Activated CD8-positive, alpha-beta memory T cell treated with anti-CD3 and anti-CD28 coated beads, Interleukin-2, amount 50 U/mL, for 24 hours (primary cell): ENCODE measurements around the gene ARPP21.

ENCODE experiments used
- DNase-seq: peaks from one replicate; pipeline ENCODE4 v3.0.0-alpha.2; 2020; ENCODE audit errors: extremely low read depth

The ARPP21 gene

GRCh38 chr3:35675621-35676020, 36.3 kb downstream of the ARPP21 start:
- no peak for DNase-seq

- DNase-seq = no peak
These were observed 38.5 kb downstream of the ARPP21 start for GRCh38 chr3:35677797-35678196.

DNA sequence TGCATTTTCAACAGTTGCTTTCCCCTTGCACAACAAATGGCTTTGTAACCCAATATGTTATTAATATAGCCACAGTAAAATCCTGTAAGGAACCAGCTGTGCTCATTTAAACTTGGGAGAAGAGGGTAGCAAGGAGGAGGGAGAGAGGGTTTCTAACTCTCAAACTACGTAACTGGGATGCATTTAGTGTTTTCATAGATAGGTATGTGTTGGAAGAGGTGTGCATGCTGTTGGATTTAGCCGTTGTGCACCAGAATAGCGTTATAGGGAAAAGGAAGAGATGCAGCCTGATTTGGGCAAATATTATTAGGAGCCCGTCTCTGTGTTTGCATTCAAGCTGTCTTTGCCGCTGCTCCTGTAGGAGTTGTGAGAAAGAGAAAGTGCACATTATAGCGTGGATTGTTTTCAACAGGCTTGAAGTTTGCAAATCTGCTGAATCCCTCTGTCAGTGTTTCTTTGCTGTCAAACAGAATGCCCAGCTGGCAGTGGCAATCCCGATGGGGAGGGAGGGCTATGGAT, 39.4 kb downstream of the ARPP21 start:
- no peak for DNase-seq

- no peak for DNase-seq
These were observed 40.2 kb downstream of the ARPP21 start for GRCh38 chr3:35679409-35680080.

DNA sequence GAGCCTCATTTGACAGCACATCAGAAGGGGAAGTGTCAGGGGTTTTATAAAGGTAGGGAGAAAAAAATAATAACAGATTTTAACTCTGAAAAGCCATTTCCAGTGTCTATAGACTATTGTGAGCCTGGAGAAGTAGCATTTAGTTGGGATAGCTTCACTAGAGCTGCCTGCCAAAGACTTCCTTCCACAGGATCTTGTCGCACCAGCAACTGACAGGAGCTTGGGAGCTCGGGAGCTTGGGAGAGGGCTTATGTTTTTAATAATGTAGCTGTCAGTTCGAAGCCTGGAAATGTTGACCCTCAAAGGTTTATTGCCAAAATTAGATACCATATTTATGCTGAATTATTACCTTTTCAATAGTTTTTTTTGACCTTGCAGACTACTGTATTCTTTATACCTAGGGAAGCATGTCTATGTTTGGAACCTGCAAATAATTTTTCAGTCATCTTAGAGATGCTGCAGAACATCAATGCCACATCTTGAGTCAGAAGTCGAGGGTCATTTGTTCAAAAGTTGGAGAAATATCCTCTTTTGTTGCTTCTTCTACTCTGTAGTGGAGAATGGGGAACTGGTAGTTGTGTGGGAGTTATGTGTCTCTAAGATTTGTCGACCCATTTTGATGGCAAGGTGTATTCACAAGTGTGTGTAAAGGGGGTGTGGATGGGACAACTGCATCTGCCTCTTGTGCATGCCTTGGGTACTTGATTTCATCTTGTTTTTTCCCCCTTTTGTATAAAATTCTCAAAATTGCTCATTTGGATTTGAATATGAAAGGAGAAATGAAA, 41.7 kb downstream of the ARPP21 start:
- DNase-seq = no peak

GRCh38 chr3:35685153-35685552, 45.8 kb downstream of the ARPP21 start:
- DNase-seq = no peak

DNA sequence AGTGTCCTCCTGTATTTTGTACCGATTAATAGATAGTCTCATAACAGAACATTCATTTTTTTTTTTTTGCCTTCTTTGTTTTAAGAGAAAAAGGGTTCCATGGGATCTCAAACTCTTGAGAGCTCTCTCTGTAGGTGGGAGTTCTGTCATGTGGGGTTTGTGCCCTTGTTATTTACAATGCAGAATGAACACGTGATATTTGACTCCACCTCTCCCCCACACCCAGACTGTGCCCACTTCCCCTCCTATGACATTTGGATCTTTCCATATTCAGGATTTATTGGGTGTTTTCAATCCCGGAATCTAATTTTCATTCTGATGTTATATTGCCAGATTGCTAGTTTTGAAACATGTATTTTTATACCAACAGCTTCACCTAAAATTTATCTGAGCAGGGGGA, 49.5 kb downstream of the ARPP21 start:
- DNase-seq = no peak

GRCh38 chr3:35690271-35690670, 50.9 kb downstream of the ARPP21 start:
- no peak for DNase-seq

DNA sequence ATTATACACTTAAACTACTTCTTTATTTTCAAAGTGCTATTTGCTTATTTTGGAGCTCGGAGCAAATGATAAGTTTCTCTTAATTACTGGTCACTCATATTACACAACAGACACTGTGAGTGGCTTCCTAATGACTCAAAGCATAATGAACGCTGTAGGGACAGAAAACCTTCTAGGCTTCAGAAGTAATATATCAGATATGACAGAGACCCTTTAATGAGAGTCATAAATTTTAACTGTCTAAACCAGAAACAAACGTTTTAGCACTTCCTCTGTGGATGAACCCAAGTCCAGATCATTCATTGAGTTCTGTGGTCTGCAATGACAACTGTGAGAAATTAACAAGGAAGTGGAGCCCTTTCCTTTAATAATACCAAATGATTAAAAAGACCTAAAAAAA, 66.6 kb downstream of the ARPP21 start:
- DNase-seq = no peak

DNA sequence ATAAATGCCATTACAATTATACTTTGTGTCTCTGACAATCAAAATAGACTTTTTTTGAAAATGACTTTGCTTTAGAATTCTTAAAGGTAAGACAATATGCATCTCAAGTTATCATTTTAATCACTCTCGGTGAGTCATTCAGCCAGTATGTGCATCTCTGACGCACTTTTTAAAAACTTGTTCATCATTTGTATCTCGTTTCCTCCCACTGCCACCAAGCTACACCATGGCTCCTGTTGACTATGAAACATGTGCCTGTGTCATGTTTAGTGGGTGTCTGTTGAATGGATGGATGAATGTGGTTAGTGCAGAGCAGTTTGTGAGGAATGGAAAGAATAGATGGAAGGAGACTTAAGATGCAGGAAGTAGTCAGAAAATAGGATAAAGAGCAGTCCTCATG, 68.6 kb downstream of the ARPP21 start:
- DNase-seq = no peak

DNA sequence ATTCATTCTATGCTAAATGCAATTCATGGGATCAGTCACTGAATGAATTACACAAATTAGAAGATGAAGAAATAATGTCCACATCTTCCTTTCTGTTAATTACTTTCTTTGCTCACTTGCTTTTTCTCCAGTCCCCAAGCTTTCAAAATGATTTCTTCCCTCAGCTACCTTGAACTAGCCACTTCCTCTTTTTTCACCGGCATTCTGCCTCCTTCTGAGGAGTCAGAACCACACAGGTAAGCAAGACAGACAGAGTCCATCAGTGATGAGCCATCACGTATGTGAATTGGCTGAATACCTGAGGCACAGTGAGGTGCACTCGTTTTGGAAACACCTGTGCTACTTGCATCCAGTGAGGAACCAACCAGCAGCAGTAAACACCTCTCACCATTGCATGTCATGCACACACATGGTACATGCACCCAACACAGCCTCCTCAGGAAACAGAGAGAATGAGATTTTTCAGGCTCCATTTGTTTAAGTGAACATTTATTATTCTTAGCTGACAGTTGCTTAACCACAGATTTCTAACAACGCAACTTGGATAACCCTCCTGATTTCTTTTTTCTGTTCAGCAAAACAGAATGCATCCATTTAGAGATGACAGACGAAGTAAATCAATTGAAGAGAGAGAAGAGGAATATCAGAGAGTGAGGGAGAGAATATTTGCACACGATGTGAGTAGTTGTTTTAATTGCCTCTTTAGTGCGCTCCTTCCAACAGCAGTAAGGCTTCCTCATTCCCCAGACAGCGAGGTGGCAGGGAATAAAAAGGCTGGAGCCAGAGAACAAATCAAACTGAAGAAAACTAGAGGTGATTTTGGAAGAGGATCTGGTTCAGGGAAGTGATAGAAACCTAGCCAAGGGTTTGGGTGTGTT, 69.3 kb downstream of the ARPP21 start:
- DNase-seq = no peak

GRCh38 chr3:35709691-35710090, 70.4 kb downstream of the ARPP21 start:
- no peak for DNase-seq

- DNase-seq = no peak
These were observed 71.2 kb downstream of the ARPP21 start for GRCh38 chr3:35710554-35710953.

- DNase-seq = no peak
These were observed 79.6 kb downstream of the ARPP21 start for GRCh38 chr3:35718921-35719320.

GRCh38 chr3:35721628-35722027, 82.3 kb downstream of the ARPP21 start:
- no peak for DNase-seq

DNA sequence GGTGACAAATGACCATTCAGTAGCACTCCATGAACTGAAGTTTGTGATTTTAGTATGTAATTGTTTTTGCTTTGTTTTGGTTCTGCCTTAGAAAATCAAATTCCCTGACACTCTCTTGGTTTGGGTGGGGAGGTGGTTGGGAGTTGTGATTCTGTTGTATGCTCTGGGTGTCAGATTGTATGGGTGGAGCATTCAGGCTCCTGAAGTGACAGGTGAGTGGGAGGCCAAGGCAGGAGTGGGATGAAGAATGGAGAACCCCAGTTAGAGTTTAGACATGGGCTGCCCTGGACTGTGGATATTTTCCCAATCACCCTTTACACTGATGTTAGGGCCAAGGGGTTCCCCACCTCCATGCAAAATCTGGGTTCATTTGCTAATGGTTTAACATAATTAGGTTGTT, 83.6 kb downstream of the ARPP21 start:
- no peak for DNase-seq

- no peak for DNase-seq
These were observed 84.3 kb downstream of the ARPP21 start for GRCh38 chr3:35723480-35724097.

DNA sequence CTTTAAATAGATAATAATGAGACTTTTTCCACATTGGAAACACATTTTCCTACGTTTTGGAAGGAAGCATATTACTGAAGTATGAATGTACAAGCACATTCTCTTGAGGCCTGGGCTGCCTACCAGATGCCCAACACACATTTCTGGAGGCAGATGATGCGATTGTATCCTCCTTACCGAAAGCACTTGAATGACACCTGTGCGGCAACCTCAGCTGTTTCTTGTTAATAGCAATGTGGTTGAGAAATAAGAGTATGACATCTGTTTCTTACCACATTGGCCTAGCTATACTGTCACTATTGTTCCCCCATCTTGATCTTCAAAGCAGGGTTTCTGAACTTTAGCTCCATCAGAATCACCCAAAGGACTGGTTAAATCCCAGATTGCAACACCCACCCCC, 84.8 kb downstream of the ARPP21 start:
- no peak for DNase-seq

GRCh38 chr3:35727179-35727578, 87.9 kb downstream of the ARPP21 start:
- DNase-seq = no peak

- no peak for DNase-seq
These were observed 94.0 kb downstream of the ARPP21 start for GRCh38 chr3:35733341-35733740.

DNA sequence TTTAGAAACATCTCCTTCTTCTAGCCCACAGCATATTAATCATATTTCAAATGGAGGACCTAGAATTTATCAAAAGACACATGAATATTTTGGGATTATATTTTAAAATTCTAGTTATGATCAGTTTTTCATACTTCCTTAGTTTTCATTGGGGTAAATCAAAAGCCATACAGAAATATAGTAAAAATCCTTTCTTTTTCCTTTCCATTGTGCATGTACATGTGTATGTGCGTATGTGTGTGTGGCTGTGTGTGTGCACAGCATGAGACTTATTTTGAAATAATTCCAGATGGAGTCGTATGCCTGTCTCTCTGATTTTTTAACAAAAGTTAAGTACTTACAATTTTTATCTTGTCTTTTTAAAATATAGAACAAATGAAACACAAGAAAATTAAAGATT, 94.5 kb downstream of the ARPP21 start:
- no peak for DNase-seq

DNA sequence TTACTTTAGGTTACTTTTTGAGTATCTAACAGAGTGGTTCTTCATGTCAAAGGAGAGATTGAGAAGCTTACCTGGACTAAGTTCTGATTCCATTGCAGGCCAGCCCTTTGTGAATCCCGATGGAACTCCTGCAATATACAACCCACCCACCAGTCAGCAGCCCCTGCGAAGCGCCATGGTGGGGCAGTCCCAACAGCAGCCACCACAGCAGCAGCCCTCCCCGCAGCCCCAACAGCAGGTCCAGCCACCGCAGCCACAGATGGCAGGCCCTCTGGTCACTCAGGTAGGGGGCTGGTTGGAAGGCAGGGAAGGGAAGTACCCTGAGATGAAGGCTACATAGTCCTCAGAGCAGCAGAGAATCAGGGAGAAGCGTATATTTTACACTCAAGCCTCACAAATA, 97.8 kb downstream of the ARPP21 start:
- no peak for DNase-seq
